A549 (cell line): ENCODE measurements around the gene GPR160. TPM values are rescaled to one million over a fixed set of nuclear protein-coding genes. Genes with fewer than 3 reads are reported as not detected.
A peak's percentile ranks its signal among the peaks of the same experiment; 100 is the strongest.

Experiments
- ATAC-seq, 2 experiments: fragments of 200-7000 bp in 1 of 2; fragments of >200 bp in 1 of 2; cut with Nextera tagmentation in 1 of 2; cut with Tn5 transposase in 1 of 2; 3 replicates each; pipeline versions ENCODE4 v1.8.0 to v1.9.1; 2018 to 2020; ENCODE audit warnings: mild to moderate bottlenecking in 1 of 2, moderate library complexity in 1 of 2
- CTCF ChIA-PET: fragments of 300-600 bp; sonication (Branson Sonifier 250); formaldehyde crosslinking; extraction: SDS; loops from one replicate; lab custom pipeline; 2021; ENCODE audit warnings: antibody characterized with exemption, inconsistent platforms; lab: Yijun Ruan, JAX
- POLR2A ChIA-PET: fragments of 350-600 bp; formaldehyde crosslinking; extraction: SDS; loops from one replicate; lab custom pipeline; 2021; ENCODE audit warnings: antibody characterized with exemption, inconsistent platforms; lab: Yijun Ruan, JAX
- DNase-seq, 2 experiments: peaks; one replicate each; pipeline versions ENCODE4 v3.0.0 to v3.0.0-alpha.2; 2011 to 2016; ENCODE audit warnings: low read depth in 1 of 2, low spot score in 1 of 2
- FAIRE-seq: peaks from 2 replicates; lab custom pipeline; 2011; peaks lifted over from hg19 to GRCh38; lab: Jason Lieb, UNC
- H3K27ac ChIP-seq, 2 experiments: fragments of >200 bp; sonication (Bioruptor Twin); formaldehyde crosslinking; 3 replicates each; pipeline ENCODE4 v1.5.1; 2016 to 2017
- H3K4me1 ChIP-seq: fragments of >200 bp; sonication (Bioruptor Twin); formaldehyde crosslinking; 3 replicates; pipeline ENCODE4 v1.6.1; 2016
- H3K4me2 ChIP-seq: fragments of >200 bp; sonication (Bioruptor Twin); formaldehyde crosslinking; 3 replicates; pipeline ENCODE4 v1.6.1; 2016
- H3K4me3 ChIP-seq: fragments of >200 bp; sonication (Bioruptor Twin); formaldehyde crosslinking; 3 replicates; pipeline ENCODE4 v1.5.1; 2016
- H3K9me3 ChIP-seq: fragments of >200 bp; sonication (Bioruptor Twin); formaldehyde crosslinking; 3 replicates; pipeline ENCODE4 v1.6.1; 2016
- CBX8 ChIP-seq: fragments of 200-600 bp; sonication (generic); IDR thresholded peaks from 2 replicates; pipeline ENCODE4 v1.6.1; 2016
- CEBPB ChIP-seq, 2 experiments: fragments of >200 bp in 1 of 2; sonication (Bioruptor Twin) in 1 of 2; formaldehyde crosslinking in 1 of 2; IDR thresholded peaks; 2 replicates each; pipeline ENCODE4 v1.6.1; 2012 to 2016
- CHD2 ChIP-seq: fragments of 150-350 bp; IDR thresholded peaks from 2 replicates; pipeline ENCODE4 v1.6.1; 2014; ENCODE audit warnings: low read length; ENCODE audit not compliant: partially characterized antibody
- ESRRA ChIP-seq: fragments of 150-350 bp; IDR thresholded peaks from 2 replicates; pipeline ENCODE4 v1.6.1; 2014; ENCODE audit warnings: mild to moderate bottlenecking, low read length, borderline replicate concordance
- FOXS1 ChIP-seq: fragments of 250-450 bp; sonication (Bioruptor Pico); IDR thresholded peaks from 2 replicates; pipeline ENCODE4 v1.5.0; 2020; ENCODE audit warnings: mild to moderate bottlenecking, moderate library complexity
- HDAC2 ChIP-seq: fragments of 200-600 bp; sonication (generic); IDR thresholded peaks from 2 replicates; pipeline ENCODE4 v1.6.1; 2016
- HEYL ChIP-seq: fragments of 250-450 bp; sonication (Bioruptor Pico); IDR thresholded peaks from 2 replicates; pipeline ENCODE4 v1.8.0; 2021; ENCODE audit warnings: mild to moderate bottlenecking, moderate library complexity
- HOXA7 ChIP-seq: fragments of 250-450 bp; sonication (Bioruptor Pico); IDR thresholded peaks from 2 replicates; pipeline ENCODE4 v1.5.0; 2020; ENCODE audit warnings: mild to moderate bottlenecking, moderate library complexity
- JUN ChIP-seq, 2 experiments: fragments of >200 bp; sonication (Bioruptor Twin); formaldehyde crosslinking; IDR thresholded peaks; 2 replicates in 1 of 2; 3 replicates in 1 of 2; pipeline ENCODE4 v1.6.1; 2016 to 2017
- KDM5A ChIP-seq: fragments of 200-600 bp; sonication (generic); IDR thresholded peaks from 2 replicates; pipeline ENCODE4 v1.6.1; 2016; ENCODE audit warnings: antibody characterized with exemption, mild to moderate bottlenecking
- MAZ ChIP-seq: fragments of 150-350 bp; IDR thresholded peaks from 2 replicates; pipeline ENCODE4 v1.6.1; 2014; ENCODE audit warnings: antibody characterized with exemption, low read depth, low read length, borderline replicate concordance
- NFE2L2 ChIP-seq: fragments of 150-350 bp; conservative IDR thresholded peaks from 2 replicates; pipeline ENCODE4 v1.6.1; 2014; ENCODE audit warnings: low read length
- NPAS2 ChIP-seq: fragments of 250-450 bp; sonication (Bioruptor Pico); IDR thresholded peaks from 2 replicates; pipeline ENCODE4 v1.8.0; 2022; ENCODE audit warnings: mild to moderate bottlenecking, moderate library complexity, borderline replicate concordance
- NR3C1 ChIP-seq: fragments of >200 bp; sonication (Bioruptor Twin); formaldehyde crosslinking; IDR thresholded peaks from 3 replicates; pipeline ENCODE4 v1.6.1; 2017
- PHF8 ChIP-seq: fragments of 200-600 bp; sonication (generic); IDR thresholded peaks from 2 replicates; pipeline ENCODE4 v1.6.1; 2016; ENCODE audit warnings: low read depth, mild to moderate bottlenecking, antibody characterized with exemption, moderate library complexity, borderline replicate concordance
- RFX5 ChIP-seq: fragments of 450-650 bp; IDR thresholded peaks from 2 replicates; pipeline ENCODE4 v1.7.1; 2014; ENCODE audit warnings: antibody characterized with exemption, mild to moderate bottlenecking, moderate library complexity
- RNF2 ChIP-seq: fragments of 200-600 bp; sonication (generic); IDR thresholded peaks from 2 replicates; pipeline ENCODE4 v1.6.1; 2016; ENCODE audit warnings: low read depth, mild to moderate bottlenecking, antibody characterized with exemption, moderate library complexity, borderline replicate concordance
- TP53 ChIP-seq: fragments of 250-450 bp; sonication (Bioruptor Pico); IDR thresholded peaks from 2 replicates; pipeline ENCODE4 v1.5.0; 2021; ENCODE audit warnings: mild to moderate bottlenecking, moderate library complexity
- ZC3H11A ChIP-seq: fragments of 450-650 bp; IDR thresholded peaks from 2 replicates; pipeline ENCODE4 v1.6.1; 2014; ENCODE audit warnings: antibody characterized with exemption, mild to moderate bottlenecking
- WGBS: methylation state at CpG from one replicate; pipeline ENCODE4 v1.1.6; 2017; ENCODE audit errors: missing lambda C conversion rate; 5-methylcytosine and 5-hydroxymethylcytosine counted together
- polyA plus RNA-seq, 4 experiments: library from polyadenylated mRNA; depleted of rRNA in 3 of 4; stranded (reverse); fragments of >200 nt; fragmentation: RNase III in 1 of 4; extraction: RNeasy Plus Mini Kit Qiagen cat#74134 plus additional on column Dnase treatment in 1 of 4; gene quantifications; 2 replicates in 3 of 4; 3 replicates in 1 of 4; pipeline ENCODE4 v1.2.3, GENCODE V29; 2011 to 2017
- TF ChIP-seq, protein P1 (sequence below): IDR thresholded peaks from 2 replicates; pipeline ENCODE4 v1.6.1; 2012; ENCODE audit warnings: low read depth, borderline replicate concordance
- TF ChIP-seq, protein P2 (sequence below): fragments of >200 bp; sonication (Bioruptor Twin); formaldehyde crosslinking; IDR thresholded peaks from 2 replicates; pipeline ENCODE4 v1.6.1; 2016
- TF ChIP-seq, protein P3 (sequence below): IDR thresholded peaks from 2 replicates; pipeline ENCODE4 v1.6.1; 2012
- TF ChIP-seq, protein P4 (sequence below): fragments of >200 bp; sonication (Bioruptor Twin); formaldehyde crosslinking; IDR thresholded peaks from 3 replicates; pipeline ENCODE4 v1.6.1; 2016
- TF ChIP-seq, protein P5 (sequence below): fragments of 250-450 bp; sonication (Bioruptor Pico); IDR thresholded peaks from 2 replicates; pipeline ENCODE4 v1.5.0; 2021; ENCODE audit warnings: mild to moderate bottlenecking, moderate library complexity, borderline replicate concordance
- TF ChIP-seq, protein P6 (sequence below): IDR thresholded peaks from 2 replicates; pipeline ENCODE4 v1.6.1; 2012
- TF ChIP-seq, protein P7 (sequence below): fragments of >200 bp; sonication (Bioruptor Twin); formaldehyde crosslinking; IDR thresholded peaks from 3 replicates; pipeline ENCODE4 v1.5.1; 2016

The GPR160 gene
- polyA plus RNA-seq, 2 of the 4 experiments (the other 2 are of a cell fraction): 2.0 to 6.3 TPM

DNA sequence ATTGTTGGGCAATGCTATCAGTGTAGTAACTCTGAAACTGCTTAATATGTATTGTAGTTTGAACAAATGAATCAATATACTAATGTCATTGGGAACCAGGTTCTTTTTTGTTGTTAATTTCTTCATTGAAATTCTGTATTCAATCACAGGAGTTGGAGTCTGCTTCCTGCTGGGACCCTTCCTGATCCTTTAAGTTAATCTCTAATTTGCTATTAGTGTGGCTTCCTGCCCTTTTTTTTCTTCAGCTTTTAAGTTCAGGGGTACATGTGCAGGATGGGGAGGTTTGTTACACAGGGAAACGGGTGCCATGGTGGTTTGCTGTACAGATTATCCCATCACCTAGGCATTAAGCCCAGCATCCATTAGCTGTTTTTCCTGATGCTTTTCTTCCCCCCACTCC lies 21.7 kb downstream of the GPR160 start (continued):
- TF ChIP-seq KDM5A: no peak
- TF ChIP-seq RNF2: no peak
- TF ChIP-seq, protein P1, sequence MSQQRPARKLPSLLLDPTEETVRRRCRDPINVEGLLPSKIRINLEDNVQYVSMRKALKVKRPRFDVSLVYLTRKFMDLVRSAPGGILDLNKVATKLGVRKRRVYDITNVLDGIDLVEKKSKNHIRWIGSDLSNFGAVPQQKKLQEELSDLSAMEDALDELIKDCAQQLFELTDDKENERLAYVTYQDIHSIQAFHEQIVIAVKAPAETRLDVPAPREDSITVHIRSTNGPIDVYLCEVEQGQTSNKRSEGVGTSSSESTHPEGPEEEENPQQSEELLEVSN: no peak
- TF ChIP-seq HDAC2: no peak
- TF ChIP-seq HOXA7 (CRISPR knock-in tag): no peak

DNA sequence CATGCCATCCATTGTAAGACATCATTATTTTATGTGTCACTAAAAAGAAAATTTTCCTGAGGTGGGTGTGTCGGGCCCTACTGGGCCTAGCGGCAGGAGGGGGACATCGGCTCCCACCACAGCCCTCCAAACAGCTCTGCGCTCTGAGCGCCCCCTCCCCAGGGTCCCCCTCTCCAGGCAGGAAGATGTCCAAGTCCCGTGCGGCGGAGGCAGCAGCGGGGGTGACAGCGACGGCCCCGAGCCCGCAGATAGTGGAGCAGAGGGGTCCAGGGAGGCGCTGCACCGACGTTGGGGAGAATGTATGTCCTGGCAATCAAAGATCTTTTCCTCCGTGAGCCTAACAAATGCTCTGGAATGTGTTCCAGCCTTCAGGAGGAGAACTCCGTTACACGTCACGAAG lies 24.3 kb downstream of the GPR160 start:
- no peak overlapping the region for H3K27ac ChIP-seq
- TF ChIP-seq NFE2L2 (no peak), NPAS2 (no peak), HEYL (CRISPR knock-in tag) (no peak), JUN (IDR thresholded peaks at IDR 0.05) (no peak), NR3C1 (no peak), MAZ (no peak), CEBPB (IDR thresholded peaks at IDR 0.05) (no peak), PHF8 (no peak), FOXS1 (no peak), CBX8 (no peak), RFX5 (no peak), CHD2 (no peak), ESRRA (no peak), KDM5A (no peak)
- TF ChIP-seq, protein P2, sequence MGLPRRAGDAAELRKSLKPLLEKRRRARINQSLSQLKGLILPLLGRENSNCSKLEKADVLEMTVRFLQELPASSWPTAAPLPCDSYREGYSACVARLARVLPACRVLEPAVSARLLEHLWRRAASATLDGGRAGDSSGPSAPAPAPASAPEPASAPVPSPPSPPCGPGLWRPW: no peak
- TF ChIP-seq, protein P3, sequence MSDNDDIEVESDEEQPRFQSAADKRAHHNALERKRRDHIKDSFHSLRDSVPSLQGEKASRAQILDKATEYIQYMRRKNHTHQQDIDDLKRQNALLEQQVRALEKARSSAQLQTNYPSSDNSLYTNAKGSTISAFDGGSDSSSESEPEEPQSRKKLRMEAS: no peak
- TF ChIP-seq, protein P4, sequence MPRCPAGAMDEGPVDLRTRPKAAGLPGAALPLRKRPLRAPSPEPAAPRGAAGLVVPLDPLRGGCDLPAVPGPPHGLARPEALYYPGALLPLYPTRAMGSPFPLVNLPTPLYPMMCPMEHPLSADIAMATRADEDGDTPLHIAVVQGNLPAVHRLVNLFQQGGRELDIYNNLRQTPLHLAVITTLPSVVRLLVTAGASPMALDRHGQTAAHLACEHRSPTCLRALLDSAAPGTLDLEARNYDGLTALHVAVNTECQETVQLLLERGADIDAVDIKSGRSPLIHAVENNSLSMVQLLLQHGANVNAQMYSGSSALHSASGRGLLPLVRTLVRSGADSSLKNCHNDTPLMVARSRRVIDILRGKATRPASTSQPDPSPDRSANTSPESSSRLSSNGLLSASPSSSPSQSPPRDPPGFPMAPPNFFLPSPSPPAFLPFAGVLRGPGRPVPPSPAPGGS: no peak
- TF ChIP-seq, protein P5, sequence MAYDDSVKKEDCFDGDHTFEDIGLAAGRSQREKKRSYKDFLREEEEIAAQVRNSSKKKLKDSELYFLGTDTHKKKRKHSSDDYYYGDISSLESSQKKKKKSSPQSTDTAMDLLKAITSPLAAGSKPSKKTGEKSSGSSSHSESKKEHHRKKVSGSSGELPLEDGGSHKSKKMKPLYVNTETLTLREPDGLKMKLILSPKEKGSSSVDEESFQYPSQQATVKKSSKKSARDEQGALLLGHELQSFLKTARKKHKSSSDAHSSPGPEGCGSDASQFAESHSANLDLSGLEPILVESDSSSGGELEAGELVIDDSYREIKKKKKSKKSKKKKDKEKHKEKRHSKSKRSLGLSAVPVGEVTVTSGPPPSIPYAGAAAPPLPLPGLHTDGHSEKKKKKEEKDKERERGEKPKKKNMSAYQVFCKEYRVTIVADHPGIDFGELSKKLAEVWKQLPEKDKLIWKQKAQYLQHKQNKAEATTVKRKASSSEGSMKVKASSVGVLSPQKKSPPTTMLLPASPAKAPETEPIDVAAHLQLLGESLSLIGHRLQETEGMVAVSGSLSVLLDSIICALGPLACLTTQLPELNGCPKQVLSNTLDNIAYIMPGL: no peak
- no peak overlapping the region for H3K4me2 ChIP-seq
- ATAC-seq: no peak
- H3K4me1 ChIP-seq: no peaks in the 10 kb centered on the region
- no peak for FAIRE-seq
- CTCF ChIA-PET: interaction anchor here (0.6 to 1.3 kb wide), 2 partner anchors 25 to 51 kb away, joined by 3 to 4 read pairs; partner anchors contain the start of gene GPR160
- H3K4me3 ChIP-seq: no peak overlapping the region
- DNase-seq: no peak
- POLR2A ChIA-PET: no interaction called here
- H3K9me3 ChIP-seq: no peaks in the 10 kb centered on the region
- WGBS: 89% methylated on average over 18 of the region's 20 CpGs

DNA sequence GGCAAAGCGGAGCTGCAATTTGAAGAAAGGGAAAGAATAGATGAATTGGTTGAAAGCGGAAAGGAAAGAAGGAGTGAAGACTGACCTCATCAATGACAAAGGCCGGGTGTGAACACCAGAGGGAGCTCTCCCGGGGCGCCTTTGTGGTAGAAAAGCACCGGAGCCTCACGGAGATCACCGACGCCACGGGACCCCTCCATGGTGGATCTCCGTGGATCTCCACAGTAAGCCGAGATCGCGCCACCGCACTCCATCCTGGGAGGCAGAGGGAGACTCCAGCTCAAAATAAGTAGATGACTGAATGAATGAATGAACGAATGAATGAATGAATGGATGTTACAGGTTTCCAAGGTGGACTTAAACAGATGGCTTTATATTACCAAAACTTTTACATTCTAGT lies 25.0 kb downstream of the GPR160 start:
- Histone ChIP-seq H3K4me2 (no peak overlapping the region), H3K9me3 (no peaks in the 10 kb centered on the region)
- POLR2A ChIA-PET: no interaction called here
- FAIRE-seq: no peak
- TF ChIP-seq, protein P6, sequence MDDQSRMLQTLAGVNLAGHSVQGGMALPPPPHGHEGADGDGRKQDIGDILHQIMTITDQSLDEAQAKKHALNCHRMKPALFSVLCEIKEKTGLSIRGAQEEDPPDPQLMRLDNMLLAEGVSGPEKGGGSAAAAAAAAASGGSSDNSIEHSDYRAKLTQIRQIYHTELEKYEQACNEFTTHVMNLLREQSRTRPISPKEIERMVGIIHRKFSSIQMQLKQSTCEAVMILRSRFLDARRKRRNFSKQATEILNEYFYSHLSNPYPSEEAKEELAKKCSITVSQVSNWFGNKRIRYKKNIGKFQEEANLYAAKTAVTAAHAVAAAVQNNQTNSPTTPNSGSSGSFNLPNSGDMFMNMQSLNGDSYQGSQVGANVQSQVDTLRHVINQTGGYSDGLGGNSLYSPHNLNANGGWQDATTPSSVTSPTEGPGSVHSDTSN: no peak
- TF ChIP-seq ZC3H11A: no peak
- no peak for TF ChIP-seq NFE2L2
- TF ChIP-seq TP53: no peak
- TF ChIP-seq RFX5: no peak
- TF ChIP-seq, protein P7, sequence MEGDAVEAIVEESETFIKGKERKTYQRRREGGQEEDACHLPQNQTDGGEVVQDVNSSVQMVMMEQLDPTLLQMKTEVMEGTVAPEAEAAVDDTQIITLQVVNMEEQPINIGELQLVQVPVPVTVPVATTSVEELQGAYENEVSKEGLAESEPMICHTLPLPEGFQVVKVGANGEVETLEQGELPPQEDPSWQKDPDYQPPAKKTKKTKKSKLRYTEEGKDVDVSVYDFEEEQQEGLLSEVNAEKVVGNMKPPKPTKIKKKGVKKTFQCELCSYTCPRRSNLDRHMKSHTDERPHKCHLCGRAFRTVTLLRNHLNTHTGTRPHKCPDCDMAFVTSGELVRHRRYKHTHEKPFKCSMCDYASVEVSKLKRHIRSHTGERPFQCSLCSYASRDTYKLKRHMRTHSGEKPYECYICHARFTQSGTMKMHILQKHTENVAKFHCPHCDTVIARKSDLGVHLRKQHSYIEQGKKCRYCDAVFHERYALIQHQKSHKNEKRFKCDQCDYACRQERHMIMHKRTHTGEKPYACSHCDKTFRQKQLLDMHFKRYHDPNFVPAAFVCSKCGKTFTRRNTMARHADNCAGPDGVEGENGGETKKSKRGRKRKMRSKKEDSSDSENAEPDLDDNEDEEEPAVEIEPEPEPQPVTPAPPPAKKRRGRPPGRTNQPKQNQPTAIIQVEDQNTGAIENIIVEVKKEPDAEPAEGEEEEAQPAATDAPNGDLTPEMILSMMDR: 0 out of 3 replicates have a peak, but pooled peaks have one; percentile 17
- TF ChIP-seq KDM5A: no peak
- TF ChIP-seq, protein P2: no peak
- no peak for TF ChIP-seq HDAC2
- TF ChIP-seq, all 56 proteins: peak for 1
- DNase-seq (no peak), ATAC-seq (peak in 1 of 2 experiments; percentile 62; a peak in 3 of 6 replicates)
- no peak overlapping the region for H3K4me3 ChIP-seq
- WGBS: 80% methylated on average over 16 of the region's 16 CpGs
- H3K4me1 ChIP-seq: no peaks in the 10 kb centered on the region
- no peak overlapping the region for H3K27ac ChIP-seq
- CTCF ChIA-PET: interaction anchor here (0.6 to 1.3 kb wide), 2 partner anchors 25 to 51 kb away, joined by 3 to 4 read pairs; partner anchors contain the start of gene GPR160
